ENCODE data around the gene ANXA4. TPM values are rescaled to one million over a fixed set of nuclear protein-coding genes. Genes with fewer than 3 reads are reported as not detected.
"Not testable (repeated sequence)": the region's sequence is repeated elsewhere in the genome, so short reads cannot be mapped to it uniquely, and the experiment has no call there.

Gene ANXA4
- total RNA-seq, 1 experiment from 2014 or later, result 92.0 TPM

DNA sequence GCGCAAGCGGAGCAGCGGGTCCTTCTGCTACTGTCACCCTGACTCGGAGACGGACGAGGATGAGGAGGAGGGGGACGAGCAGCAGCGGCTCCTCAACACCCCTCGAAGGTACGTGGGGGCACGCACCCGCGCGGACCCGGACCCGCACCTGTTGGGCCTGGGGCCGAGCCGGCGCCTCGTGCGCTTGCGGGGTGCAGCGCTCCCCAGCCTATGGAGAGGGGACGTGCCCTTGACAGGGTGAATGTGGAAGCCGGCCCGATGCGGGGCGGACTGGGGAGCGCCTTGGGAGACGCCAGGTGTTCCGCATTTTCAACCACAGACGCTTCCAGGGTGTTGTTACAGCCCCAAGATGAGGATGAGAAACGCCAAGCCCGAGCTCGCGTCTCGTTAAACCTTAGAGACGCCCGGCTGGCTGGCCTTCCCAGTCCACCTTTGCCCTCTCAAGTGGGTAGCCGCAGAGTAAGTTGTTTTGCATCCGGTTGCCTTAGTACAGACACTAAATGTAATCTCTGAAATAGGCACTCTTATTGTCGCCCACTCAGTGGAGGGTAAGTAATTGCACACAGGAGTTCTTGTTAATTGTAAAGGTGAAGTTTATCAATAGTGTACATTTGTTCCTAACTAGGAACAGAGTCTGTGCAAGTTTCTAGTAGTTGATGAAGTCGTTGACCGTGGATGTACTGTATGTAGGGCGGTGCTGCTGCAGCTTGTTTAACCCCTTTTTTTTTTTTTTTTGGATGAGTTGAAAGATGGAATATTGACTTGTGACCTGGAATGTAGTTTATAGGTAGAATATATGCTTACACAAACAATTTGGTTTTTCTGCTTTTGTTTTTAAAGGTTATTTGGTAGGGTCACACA is 88.3 kb downstream of the ANXA4 start:
- Histone ChIP-seq H3K9me3 (no peaks in the 10 kb centered on the region), H3K36me3 (ENCODE audit: control insufficient read depth, insufficient read depth, low read length) (no peaks in the 10 kb centered on the region), H3K4me1 (peaks cover 5% of the 10 kb centered on the region; the same call in 1 of the 2 replicates), H3K4me3 (ENCODE audit: low read depth, low read length) (peak overlapping the region; percentile 91), H3K27me3 (replicated peaks; ENCODE audit: control insufficient read depth, insufficient read depth, low read length) (no peaks in the 10 kb centered on the region)
- intact Hi-C loops (cut with micrococcal nuclease; ENCODE audit: unreplicated experiment), result no loop called here
- ChIA-PET CTCF (interaction anchor here (1.3 kb wide), 1 partner anchor 105 kb away, joined by 7 read pairs; no protein-coding TSS in a partner anchor), POLR2A (interaction anchor here (0.6 kb wide), 1 partner anchor 80 kb away, joined by 4 read pairs; no protein-coding TSS in a partner anchor)
- Mint-ChIP-seq H3K27ac (ENCODE audit: unreplicated experiment) (peak overlapping the region; percentile 94), H3K4me3 (ENCODE audit: unreplicated experiment) (peak overlapping the region; percentile 87), H3K9me3 (ENCODE audit: unreplicated experiment) (no peaks in the 10 kb centered on the region), H3K36me3 (ENCODE audit: insufficient read depth, unreplicated experiment) (peaks cover 13% of the 10 kb centered on the region), H3K27me3 (ENCODE audit: insufficient read depth, unreplicated experiment) (no peaks in the 10 kb centered on the region), H3K4me1 (ENCODE audit: low read depth, unreplicated experiment) (peaks cover 7% of the 10 kb centered on the region)
- BruUV-seq (replicated peaks), result no TSS peak
- TF ChIP-seq, protein P1, sequence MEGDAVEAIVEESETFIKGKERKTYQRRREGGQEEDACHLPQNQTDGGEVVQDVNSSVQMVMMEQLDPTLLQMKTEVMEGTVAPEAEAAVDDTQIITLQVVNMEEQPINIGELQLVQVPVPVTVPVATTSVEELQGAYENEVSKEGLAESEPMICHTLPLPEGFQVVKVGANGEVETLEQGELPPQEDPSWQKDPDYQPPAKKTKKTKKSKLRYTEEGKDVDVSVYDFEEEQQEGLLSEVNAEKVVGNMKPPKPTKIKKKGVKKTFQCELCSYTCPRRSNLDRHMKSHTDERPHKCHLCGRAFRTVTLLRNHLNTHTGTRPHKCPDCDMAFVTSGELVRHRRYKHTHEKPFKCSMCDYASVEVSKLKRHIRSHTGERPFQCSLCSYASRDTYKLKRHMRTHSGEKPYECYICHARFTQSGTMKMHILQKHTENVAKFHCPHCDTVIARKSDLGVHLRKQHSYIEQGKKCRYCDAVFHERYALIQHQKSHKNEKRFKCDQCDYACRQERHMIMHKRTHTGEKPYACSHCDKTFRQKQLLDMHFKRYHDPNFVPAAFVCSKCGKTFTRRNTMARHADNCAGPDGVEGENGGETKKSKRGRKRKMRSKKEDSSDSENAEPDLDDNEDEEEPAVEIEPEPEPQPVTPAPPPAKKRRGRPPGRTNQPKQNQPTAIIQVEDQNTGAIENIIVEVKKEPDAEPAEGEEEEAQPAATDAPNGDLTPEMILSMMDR (IDR thresholded peaks at IDR 0.05; ENCODE audit: insufficient read depth in 1 of 2, low read depth in 1 of 2, low read length in 1 of 2, severe bottlenecking in 1 of 2, unreplicated experiment in 1 of 2), result no peak
- peak; percentile 55 to 56 for DNase-seq

DNA sequence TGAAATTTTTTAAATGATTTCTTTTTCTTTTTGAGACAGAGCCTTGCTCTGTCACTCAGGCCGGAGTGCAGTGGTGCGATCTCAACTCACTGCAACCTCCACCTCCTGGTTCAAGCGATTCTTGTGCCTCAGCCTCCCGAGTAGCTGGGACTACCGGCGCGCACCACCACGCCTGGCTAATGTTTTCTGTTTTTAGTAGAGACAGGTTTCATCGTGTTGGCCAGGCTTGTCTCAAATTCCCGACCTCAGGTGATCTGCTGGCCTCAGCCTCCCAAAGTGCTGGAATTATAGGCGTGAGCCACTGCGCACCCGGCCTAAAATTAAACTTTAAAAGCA is 88.9 kb downstream of the ANXA4 start:
- H3K27ac Mint-ChIP-seq (ENCODE audit: unreplicated experiment); intact Hi-C loops (cut with micrococcal nuclease; ENCODE audit: unreplicated experiment); H3K4me1 ChIP-seq; BruUV-seq (replicated peaks); H3K27me3 Mint-ChIP-seq (ENCODE audit: insufficient read depth, unreplicated experiment); DNase-seq; H3K9me3 ChIP-seq; H3K36me3 ChIP-seq (ENCODE audit: control insufficient read depth, insufficient read depth, low read length); H3K4me1 Mint-ChIP-seq (ENCODE audit: low read depth, unreplicated experiment); H3K27me3 ChIP-seq (replicated peaks; ENCODE audit: control insufficient read depth, insufficient read depth, low read length); H3K9me3 Mint-ChIP-seq (ENCODE audit: unreplicated experiment); POLR2A ChIA-PET: not testable (repeated sequence)
- CTCF ChIA-PET, result interaction anchor here (1.3 kb wide), 1 partner anchor 106 kb away, joined by 7 read pairs; no protein-coding TSS in a partner anchor
- Mint-ChIP-seq H3K36me3 (ENCODE audit: insufficient read depth, unreplicated experiment) (peaks cover 13% of the 10 kb centered on the region), H3K4me3 (ENCODE audit: unreplicated experiment) (peak overlapping the region; percentile 87)
- H3K4me3 ChIP-seq (ENCODE audit: low read depth, low read length), result peak overlapping the region; percentile 91

DNA sequence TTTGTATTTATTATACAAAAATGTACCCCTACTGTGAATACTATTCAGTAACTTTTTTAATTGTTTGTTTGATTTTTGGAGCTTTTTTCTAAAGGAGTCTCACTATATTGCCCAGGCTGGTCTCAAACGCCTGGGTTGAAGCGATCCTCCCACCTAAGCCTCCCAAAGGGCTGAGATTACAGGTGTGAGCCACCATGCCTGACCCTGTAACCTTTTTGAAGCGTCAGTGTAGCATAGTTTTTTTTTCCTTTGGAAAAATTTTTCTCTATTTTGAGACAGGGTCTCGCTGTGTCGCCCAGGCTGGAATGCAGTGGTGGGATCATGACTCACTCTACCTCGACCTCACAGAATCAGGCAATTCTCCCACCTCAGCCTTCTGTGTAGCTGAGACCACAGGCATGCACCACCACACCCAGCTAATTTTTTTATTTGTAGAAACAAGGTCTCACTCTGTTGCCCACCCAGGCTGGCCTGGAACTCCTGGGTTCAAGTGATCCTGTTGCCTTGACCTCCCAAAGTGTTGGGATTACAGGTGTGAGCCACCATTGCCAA is 89.5 kb downstream of the ANXA4 start:
- H3K9me3 Mint-ChIP-seq (ENCODE audit: unreplicated experiment), result no peaks in the 10 kb centered on the region
- H3K27ac Mint-ChIP-seq (ENCODE audit: unreplicated experiment), result no peak overlapping the region
- H3K36me3 Mint-ChIP-seq (ENCODE audit: insufficient read depth, unreplicated experiment), result peaks cover 13% of the 10 kb centered on the region
- DNase-seq, result no peak
- intact Hi-C loops (cut with micrococcal nuclease; ENCODE audit: unreplicated experiment), result no loop called here
- POLR2A ChIA-PET, result interaction anchor here (0.7 kb wide), 1 partner anchor 98 kb away, joined by 3 read pairs; no protein-coding TSS in a partner anchor
- H3K9me3 ChIP-seq, result no peaks in the 10 kb centered on the region
- TF ChIP-seq, protein P1 (IDR thresholded peaks at IDR 0.05; ENCODE audit: insufficient read depth in 1 of 2, low read depth in 1 of 2, low read length in 1 of 2, severe bottlenecking in 1 of 2, unreplicated experiment in 1 of 2), result no peak
- peaks cover 5% of the 10 kb centered on the region; the same call in 1 of the 2 replicates for H3K4me1 ChIP-seq
- H3K4me3 Mint-ChIP-seq (ENCODE audit: unreplicated experiment), result no peak overlapping the region
- no peaks in the 10 kb centered on the region for H3K27me3 ChIP-seq (replicated peaks; ENCODE audit: control insufficient read depth, insufficient read depth, low read length)
- peaks cover 7% of the 10 kb centered on the region for H3K4me1 Mint-ChIP-seq (ENCODE audit: low read depth, unreplicated experiment)
- no peaks in the 10 kb centered on the region for H3K36me3 ChIP-seq (ENCODE audit: control insufficient read depth, insufficient read depth, low read length)
- no TSS peak for BruUV-seq (replicated peaks)
- H3K4me3 ChIP-seq (ENCODE audit: low read depth, low read length), result no peak overlapping the region
- CTCF ChIA-PET, result no interaction called here
- H3K27me3 Mint-ChIP-seq (ENCODE audit: insufficient read depth, unreplicated experiment), result no peaks in the 10 kb centered on the region
